ENCODE measurements around the gene ARF6. TPM values are rescaled to one million over a fixed set of nuclear protein-coding genes. Genes with fewer than 3 reads are reported as not detected.

ARF6 gene
- total RNA-seq, 1 donor from 2014 or later = 61.5 TPM

DNA sequence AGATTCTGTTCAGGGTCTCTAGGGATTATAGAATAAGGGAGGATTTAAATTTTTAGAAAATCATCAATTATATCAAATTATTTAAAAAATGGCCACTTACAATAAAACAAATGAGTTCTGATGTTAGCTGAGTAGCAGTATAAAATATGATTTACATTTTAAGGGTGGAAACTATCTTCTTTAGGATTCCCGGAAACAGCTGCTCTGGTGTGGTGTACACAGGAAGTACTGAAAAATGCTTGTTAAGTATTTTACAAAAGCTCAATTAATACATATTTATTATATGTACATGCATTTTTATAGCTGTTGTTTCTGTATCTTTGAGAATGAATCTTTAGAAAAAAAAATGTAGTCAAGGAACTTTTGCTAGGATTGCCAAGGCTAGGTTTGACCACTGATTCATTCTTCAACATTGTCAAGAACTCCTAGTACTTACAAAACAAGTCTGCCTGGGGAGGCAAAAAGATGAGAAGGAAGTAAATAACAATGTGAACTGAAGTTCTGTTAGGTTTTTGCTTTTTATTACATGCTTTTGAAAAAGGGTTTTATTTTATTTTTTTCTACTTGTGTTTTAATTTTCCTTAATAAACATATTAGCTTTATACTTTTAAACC, 48.0 kb downstream of the ARF6 start:
- Histone ChIP-seq H3K4me1 (peaks cover 15% of the 10 kb centered on the region), H3K4me3 (no peak overlapping the region), H3K9me3 (no peaks in the 10 kb centered on the region), H3K27ac (no peak overlapping the region), H3K36me3 (no peaks in the 10 kb centered on the region), H3K27me3 (no peaks in the 10 kb centered on the region)
- intact Hi-C loops (cut with DNase I) = no loop called here
- TF ChIP-seq, protein P1, sequence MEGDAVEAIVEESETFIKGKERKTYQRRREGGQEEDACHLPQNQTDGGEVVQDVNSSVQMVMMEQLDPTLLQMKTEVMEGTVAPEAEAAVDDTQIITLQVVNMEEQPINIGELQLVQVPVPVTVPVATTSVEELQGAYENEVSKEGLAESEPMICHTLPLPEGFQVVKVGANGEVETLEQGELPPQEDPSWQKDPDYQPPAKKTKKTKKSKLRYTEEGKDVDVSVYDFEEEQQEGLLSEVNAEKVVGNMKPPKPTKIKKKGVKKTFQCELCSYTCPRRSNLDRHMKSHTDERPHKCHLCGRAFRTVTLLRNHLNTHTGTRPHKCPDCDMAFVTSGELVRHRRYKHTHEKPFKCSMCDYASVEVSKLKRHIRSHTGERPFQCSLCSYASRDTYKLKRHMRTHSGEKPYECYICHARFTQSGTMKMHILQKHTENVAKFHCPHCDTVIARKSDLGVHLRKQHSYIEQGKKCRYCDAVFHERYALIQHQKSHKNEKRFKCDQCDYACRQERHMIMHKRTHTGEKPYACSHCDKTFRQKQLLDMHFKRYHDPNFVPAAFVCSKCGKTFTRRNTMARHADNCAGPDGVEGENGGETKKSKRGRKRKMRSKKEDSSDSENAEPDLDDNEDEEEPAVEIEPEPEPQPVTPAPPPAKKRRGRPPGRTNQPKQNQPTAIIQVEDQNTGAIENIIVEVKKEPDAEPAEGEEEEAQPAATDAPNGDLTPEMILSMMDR (IDR thresholded peaks at IDR 0.05) = no peak
- DNase-seq (no peak), ATAC-seq (no peak)

DNA sequence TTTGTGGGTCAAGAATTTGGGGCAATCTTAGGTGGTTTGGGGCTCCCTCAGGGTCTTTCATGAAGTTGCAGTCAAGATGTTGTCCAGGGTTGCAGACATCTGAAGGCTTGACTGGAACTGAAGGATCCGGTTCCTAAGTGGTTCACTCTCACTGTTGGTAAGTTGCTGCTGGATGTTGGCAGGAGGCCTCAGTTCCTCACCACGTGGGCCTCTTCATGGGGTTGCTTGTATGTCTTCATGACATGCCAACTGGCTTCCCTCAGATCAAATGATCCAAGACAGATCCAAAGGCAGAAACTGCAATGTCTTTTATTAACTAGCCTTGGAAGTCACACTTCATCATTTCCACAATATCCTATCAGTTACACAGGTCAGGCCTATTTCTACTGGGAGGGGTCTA, 49.2 kb downstream of the ARF6 start:
- DNase-seq (no peak), ATAC-seq (no peak)
- H3K27ac ChIP-seq = no peak overlapping the region
- no peaks in the 10 kb centered on the region for H3K27me3 ChIP-seq
- H3K36me3 ChIP-seq = no peaks in the 10 kb centered on the region
- intact Hi-C loops (cut with DNase I) = no loop called here
- H3K4me3 ChIP-seq = no peak overlapping the region
- H3K9me3 ChIP-seq = no peaks in the 10 kb centered on the region
- TF ChIP-seq, protein P1 (IDR thresholded peaks at IDR 0.05) = no peak
- peaks cover 26% of the 10 kb centered on the region for H3K4me1 ChIP-seq

- Histone ChIP-seq H3K27me3 (no peaks in the 10 kb centered on the region), H3K4me1 (peaks cover 30% of the 10 kb centered on the region), H3K4me3 (no peak overlapping the region), H3K27ac (no peak overlapping the region), H3K36me3 (no peaks in the 10 kb centered on the region), H3K9me3 (no peaks in the 10 kb centered on the region)
- no peak for DNase-seq
- TF ChIP-seq, protein P1 (IDR thresholded peaks at IDR 0.05) = no peak
- intact Hi-C loops (cut with DNase I) = no loop called here
- no peak for ATAC-seq
Observed at GRCh38 chr14:49944501-49944900, 51.6 kb downstream of the ARF6 start.

DNA sequence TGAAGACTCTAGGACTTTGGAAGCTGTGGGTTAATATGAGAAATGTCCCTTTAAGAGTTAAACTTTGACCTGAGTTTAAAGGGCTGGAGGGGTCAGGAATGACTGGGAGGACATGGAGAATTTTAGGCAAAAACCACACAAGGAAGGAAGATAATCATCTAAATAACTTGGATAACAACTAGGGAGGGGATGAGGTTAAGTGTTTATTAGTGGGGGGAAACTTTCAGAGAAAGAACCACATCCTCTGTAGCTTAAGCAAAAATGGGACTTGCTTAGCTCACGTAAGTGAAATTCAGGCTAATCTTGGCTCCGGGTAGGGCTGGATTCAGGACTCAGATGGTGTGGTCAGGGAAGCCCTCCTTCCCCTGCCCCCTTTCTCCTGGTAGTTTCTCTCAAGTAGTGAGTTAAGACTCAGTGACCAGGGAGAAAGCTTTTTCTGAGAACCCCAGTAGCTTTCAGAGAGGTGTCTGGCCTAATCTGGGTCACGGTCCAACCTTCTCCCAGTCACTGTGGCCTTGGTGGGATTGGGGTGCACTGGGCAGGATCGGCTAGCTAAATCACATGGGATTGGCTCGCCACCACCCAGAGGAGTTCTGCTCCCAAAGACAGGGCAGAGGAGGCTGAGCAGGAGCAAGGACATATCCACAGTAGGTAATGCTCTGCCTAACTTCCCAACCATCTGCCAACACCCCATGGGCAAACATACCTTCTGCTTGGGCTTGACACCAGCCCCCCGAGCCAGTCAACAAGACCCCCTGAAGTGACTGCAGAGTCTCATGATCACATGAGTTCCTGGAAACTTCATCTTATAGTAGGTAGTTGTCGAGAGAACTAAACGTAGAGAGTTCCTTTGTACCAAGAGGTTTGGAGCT, 52.8 kb downstream of the ARF6 start:
- no peak overlapping the region for H3K4me3 ChIP-seq
- no peaks in the 10 kb centered on the region for H3K9me3 ChIP-seq
- TF ChIP-seq, protein P1 (IDR thresholded peaks at IDR 0.05) = no peak
- ATAC-seq (no peak), DNase-seq (no peak)
- peaks cover 26% of the 10 kb centered on the region for H3K4me1 ChIP-seq
- H3K27ac ChIP-seq = peak overlapping the region; percentile 27
- H3K36me3 ChIP-seq = no peaks in the 10 kb centered on the region
- no peaks in the 10 kb centered on the region for H3K27me3 ChIP-seq
- intact Hi-C loops (cut with DNase I) = no loop called here

Other genes starting within 250 kb of the ARF6 start
- 0.98 TPM for gene POLE2, start 204.9 kb upstream of the ARF6 start, total RNA-seq
- 7.6 TPM for gene KLHDC1, start 200.0 kb upstream of the ARF6 start, total RNA-seq
- gene KLHDC2, start 124.9 kb upstream of the ARF6 start, total RNA-seq = 45.8 TPM
- 57.4 TPM for gene NEMF, start 40.3 kb upstream of the ARF6 start, total RNA-seq
- gene VCPKMT, start 223.5 kb downstream of the ARF6 start, total RNA-seq = 6.2 TPM